Measurements from ENCODE around the gene TPH1. TPM values are rescaled to one million over a fixed set of nuclear protein-coding genes. Genes with fewer than 3 reads are reported as not detected.
A peak's percentile ranks its signal among the peaks of the same experiment; 100 is the strongest.

The TPH1 gene
- polyA plus RNA-seq (ENCODE audit: insufficient read depth in 1 of 5, insufficient read length in 5 of 5, low replicate concordance in 1 of 5), result 1 to 10 TPM; 1.3 to 2.8 (median 2.4) TPM
- long read RNA-seq, donor 1, result 0 reads
- long read RNA-seq, donor 2, result 0 reads
- long read RNA-seq, donor 3, result 0 reads
- long read RNA-seq, donor 4, result 0 reads
- long read RNA-seq, donor 5, result 0 reads
- long read RNA-seq, donor 6, result 0 reads
- long read RNA-seq, donor 7, result 0 reads
- long read RNA-seq, donor 8, result 0 reads

DNA sequence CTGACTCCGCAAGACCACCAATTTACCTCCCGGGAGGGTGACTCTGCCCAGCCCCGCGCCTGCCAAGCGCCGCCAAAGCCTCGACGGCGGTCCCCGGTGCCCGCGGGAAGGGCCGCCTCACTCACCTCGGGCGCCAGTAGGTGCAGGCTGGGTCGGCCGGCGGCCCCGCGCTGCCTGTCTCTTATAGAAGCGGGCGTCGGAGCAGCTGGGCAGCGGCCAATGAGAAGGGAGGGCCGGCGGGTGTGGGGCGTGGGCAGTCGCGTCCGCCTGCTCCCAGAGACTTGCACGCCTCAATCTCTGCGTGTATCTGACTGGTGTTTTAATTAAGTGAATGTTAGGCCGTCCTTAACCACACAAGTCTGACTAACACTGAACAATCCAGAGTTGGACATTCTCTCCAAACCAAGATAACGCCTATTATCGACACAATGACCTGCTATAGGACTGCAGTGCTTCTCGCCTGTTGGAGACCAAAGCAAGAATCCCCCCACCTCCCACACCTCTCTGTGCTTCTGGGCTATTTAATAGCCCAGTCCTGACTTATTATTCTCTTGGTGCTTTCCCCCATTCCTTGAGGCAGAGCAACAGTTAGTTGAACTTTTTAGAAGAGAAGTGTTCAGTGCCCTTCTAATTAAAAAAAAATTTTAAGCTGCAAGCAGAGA, at the start of gene TPH1:
Gene TPH1, minus strand, starts transcription at position 154 of the 662 bp plus-strand sequence. CDS start 5,507 bp downstream, outside the sequence.
- peak; percentile 7 to 18 for DNase-seq

GRCh38 chr11:18093959-18094358, 47.9 kb upstream of the TPH1 start:
- no peak for DNase-seq

DNA sequence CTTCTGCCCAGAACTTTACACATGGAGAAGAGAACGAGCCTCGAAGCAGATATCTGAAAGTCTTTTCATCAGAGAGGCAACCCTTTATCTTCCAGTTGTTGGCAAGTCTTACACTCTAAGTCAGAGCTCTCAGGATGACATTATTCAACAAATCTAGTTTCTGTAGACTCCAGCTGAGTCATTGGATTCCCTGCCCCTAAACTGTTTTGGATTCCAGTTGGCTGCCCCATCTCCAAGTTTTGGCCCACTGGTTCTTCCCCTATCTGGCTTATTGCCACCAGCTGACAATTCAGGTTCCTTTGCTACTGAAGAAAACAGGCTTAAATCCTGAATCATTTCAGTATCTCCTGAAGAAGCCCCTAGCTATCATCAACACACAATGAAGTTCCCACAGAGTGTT, 45.7 kb upstream of the TPH1 start:
- no peak for DNase-seq

- DNase-seq, result no peak
Measured at GRCh38 chr11:18088966-18089365, 42.9 kb upstream of the TPH1 start.

GRCh38 chr11:18088366-18088765, 42.3 kb upstream of the TPH1 start:
- no peak for DNase-seq

DNA sequence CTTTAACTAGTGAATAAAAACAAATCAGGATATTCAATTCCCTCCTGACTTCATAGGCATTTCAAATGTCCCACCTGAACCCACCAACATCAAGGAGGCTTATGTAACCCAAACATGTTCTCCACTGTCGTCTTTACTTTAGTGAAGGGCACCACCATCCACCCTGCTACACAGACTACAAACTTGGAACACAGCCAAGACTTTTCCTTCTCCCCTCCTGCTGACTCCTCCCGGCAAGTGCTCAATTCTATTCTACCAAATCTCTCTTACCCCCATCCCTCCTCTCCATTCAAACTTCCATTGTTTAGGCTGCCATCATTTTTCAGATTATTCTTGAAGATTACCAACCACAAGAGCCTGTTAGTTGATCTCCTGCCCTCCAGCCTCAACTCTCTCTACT, 35.5 kb upstream of the TPH1 start:
- no peak for DNase-seq

DNA sequence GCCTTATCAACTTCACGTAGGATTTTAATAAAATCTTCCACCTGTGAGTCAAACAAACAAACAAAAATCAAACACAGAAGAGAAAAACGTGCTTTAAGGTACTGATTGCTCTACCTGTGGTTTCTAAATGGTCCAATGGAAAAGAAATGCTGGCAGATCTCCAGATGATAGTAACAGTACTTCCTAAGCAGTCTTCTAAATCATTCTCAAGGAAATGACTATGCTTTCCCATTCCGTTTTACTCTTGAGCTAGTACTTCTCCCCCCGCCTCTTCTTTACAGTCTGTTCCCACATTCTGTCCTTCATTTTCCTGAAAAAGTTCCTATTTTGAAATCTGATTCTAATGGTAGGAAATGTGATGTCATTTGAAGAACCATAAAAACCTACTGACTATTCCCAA, 34.4 kb upstream of the TPH1 start:
- DNase-seq, result no peak

- DNase-seq, result no peak
Measured at GRCh38 chr11:18078909-18079308, 32.8 kb upstream of the TPH1 start.

GRCh38 chr11:18075444-18075843, 29.4 kb upstream of the TPH1 start:
- DNase-seq, result no peak

- DNase-seq, result peak in 1 of 2 donors; percentile 11
Measured at GRCh38 chr11:18071098-18071705, 25.1 kb upstream of the TPH1 start.

- DNase-seq, result no peak
Measured at GRCh38 chr11:18067372-18067771, 21.3 kb upstream of the TPH1 start.

- DNase-seq, result no peak
Measured at GRCh38 chr11:18066626-18067025, 20.6 kb upstream of the TPH1 start.

- no peak for DNase-seq
Measured at GRCh38 chr11:18065572-18065971, 19.5 kb upstream of the TPH1 start.

- DNase-seq, result no peak
Measured at GRCh38 chr11:18064450-18065054, 18.5 kb upstream of the TPH1 start.

DNA sequence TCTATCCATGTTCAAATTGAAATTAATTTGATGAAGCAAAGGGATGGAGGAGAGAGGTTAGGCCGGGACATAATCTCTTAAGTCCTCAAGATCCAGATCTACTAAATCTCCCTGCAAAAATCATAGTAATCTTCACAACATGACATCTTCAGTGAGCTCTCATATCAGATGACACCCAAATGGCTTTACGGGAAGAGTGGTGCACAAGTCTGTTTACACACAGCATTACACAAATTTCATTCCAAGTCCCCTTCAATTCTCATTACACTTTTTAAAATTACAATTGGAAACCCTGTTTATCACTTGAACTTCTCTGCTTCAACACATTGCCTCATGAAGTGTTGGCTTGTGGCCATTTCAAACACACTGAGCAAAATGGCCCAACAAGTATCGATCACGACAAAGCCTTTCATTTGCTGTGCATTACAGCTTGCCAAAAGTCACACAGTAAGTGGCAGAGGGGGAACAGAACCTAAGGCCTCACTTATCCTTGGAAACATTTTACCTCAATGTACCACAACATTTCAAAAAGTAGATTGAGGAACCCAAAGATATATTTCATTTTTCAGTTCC, 17.9 kb upstream of the TPH1 start:
- DNase-seq, result no peak

DNA sequence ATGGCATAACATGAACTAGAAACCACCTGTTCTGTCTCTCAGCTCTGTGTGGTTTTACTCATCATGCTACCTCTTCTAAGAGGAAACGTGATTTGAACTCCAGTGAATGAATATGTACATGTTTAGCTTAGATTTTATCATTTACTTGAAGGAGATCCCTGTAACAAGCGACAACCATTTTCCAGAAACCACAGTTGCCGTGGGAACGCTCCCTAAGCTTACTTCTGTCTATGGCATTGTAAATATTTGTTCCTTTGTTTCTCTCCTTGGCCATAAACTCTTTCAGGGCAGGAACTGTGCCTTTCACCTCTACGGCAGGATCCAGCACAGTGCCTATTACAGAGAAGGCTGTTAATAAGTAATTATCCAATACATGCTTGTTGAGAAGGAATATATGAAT, 17.1 kb upstream of the TPH1 start:
- no peak for DNase-seq

DNA sequence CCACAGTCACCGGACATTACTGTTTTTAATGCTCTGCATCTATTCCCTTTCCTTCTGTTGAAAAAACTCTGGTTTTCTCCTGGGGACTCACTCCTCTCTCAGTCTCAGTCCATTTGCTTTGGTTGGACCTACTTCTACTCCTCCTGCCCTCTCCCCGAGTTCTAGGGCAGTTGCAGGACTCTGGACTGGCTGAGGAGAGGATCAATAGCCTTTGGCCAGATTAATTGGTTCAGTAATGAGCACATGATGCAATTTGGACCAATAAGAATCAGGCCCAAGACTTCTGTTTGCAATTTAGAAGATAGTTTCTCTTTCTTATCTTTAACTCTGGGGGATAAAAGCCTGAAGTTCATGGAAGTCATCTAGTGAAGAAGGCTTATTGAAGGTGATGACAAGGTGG, 15.3 kb upstream of the TPH1 start:
- DNase-seq, result no peak

DNA sequence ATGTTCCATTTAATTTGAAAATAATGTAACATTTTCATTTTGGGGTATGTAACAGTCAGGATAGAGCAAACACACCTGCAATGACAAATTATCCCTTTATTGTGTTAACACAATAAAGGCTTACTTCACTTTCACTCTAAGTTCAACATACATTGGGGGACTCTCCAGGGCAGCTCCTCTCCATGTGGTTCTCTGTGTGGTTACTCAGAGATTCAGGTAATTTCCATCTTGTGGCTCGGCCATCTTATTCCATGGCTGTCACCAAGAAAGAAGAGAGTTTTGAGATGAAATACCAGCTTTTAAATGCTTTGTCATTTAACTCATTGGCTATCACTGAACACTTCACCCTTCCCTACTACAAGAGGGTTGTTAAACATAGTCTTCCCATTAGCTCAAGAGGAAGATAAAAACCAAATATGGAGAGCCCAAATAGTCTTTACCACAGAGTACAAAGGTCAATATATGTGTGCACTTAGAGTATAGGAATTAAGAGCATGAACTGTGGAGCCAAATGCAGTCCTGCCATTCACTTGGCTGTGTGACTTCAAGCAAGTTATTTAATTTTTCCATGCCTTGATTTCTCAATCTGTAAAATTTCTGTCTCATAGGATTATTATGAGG, 10.6 kb upstream of the TPH1 start:
- no peak for DNase-seq

DNA sequence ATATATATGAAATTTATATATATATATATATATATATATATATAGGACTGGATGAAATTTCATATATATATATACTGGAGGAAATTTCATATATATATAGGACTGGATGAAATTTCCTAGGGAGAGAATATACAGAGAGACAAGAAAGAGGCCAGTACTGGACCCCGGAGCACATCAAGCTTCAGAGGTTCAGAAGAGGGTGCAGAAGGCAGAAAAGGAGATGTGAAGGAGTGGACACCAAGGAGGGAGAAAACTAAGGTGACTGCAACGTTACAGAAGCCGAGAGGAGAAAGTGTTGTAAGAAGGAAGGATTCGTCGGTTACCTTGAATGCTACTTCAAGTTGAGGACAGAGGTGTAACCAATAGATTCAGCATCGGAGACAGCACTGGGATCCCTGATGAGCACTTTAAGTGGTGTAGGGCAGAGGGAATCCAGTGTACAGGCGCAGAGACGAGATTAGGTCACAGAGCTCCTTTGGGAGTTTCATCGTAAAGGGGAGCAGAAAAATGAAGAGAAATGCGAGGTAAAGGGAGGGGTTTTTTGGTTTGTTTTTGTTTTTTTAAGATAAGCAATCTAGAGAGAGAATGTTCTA, 8.5 kb upstream of the TPH1 start:
- no peak for DNase-seq

GRCh38 chr11:18050848-18051247, 4.8 kb upstream of the TPH1 start:
- DNase-seq, result no peak

DNA sequence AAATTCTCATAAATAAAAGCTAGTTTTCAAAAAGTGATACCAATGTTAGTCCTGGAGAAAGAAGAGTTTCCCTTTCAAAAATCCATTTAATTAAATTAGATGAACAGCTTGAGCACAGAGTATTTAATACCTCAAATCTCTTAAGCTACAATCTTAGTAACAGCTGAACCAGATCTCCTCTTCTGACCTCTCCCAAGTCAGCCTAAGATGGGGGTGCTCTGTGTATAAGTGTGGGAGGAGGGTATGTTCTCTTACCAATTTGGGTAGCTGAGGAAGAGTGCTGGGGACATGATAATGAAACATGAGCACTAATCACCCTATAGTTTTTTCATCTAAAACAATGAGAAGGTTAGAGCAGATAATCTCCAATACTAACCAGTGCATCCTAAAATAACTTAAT, 9.6 kb downstream of the TPH1 start:
- no peak for DNase-seq

GRCh38 chr11:18027475-18027874, 18.6 kb downstream of the TPH1 start:
- DNase-seq, result no peak

All from right lung (tissue), 10 donors.